HFF-Myc (cell line): ENCODE results near the gene RAB31.
"Not testable (repeated sequence)": the region's sequence is repeated elsewhere in the genome, so short reads cannot be mapped to it uniquely, and the experiment has no call there.

Experiments
- DNase-seq: peaks from one replicate; pipeline ENCODE4 v3.0.0-alpha.2; 2011; ENCODE audit warnings: low read depth; ENCODE audit errors: extremely low read depth
- H3K4me3 ChIP-seq: replicated peaks from 2 replicates; pipeline ENCODE4 v1.5.1; 2011; ENCODE audit warnings: low read depth, mild to moderate bottlenecking, control low read depth, low read length
- TF ChIP-seq, protein P1 (sequence below): IDR thresholded peaks from 2 replicates; pipeline ENCODE4 v1.5.1; 2012; ENCODE audit warnings: mild to moderate bottlenecking, low read depth, low read length, control low read depth; ENCODE audit errors: missing control alignments

Gene RAB31

DNA sequence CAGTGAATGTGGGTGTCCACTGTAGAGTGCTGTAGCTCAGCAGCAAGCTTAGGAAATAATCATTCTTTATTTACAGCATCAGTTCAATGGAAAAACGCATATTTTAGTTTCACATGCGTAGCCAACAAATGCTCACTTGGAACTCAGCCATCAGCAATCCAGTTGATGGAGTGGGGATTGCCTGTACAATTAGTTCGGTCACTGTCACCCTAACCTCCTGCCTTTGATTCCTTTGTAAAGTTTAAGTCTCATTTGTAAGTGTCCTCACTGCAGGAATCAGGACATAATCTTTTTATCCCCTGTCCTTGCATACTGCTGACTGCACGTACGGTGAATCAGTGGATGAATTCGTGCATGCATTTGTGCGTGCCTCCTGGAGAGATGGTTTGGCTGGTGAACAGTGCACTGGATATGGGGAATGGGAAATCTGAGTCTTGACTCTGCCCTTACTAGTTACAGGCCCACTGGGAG lies 55.9 kb downstream of the RAB31 start:
- TF ChIP-seq, protein P1, sequence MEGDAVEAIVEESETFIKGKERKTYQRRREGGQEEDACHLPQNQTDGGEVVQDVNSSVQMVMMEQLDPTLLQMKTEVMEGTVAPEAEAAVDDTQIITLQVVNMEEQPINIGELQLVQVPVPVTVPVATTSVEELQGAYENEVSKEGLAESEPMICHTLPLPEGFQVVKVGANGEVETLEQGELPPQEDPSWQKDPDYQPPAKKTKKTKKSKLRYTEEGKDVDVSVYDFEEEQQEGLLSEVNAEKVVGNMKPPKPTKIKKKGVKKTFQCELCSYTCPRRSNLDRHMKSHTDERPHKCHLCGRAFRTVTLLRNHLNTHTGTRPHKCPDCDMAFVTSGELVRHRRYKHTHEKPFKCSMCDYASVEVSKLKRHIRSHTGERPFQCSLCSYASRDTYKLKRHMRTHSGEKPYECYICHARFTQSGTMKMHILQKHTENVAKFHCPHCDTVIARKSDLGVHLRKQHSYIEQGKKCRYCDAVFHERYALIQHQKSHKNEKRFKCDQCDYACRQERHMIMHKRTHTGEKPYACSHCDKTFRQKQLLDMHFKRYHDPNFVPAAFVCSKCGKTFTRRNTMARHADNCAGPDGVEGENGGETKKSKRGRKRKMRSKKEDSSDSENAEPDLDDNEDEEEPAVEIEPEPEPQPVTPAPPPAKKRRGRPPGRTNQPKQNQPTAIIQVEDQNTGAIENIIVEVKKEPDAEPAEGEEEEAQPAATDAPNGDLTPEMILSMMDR = no peak
- H3K4me3 ChIP-seq = no peak overlapping the region
- no peak for DNase-seq

DNA sequence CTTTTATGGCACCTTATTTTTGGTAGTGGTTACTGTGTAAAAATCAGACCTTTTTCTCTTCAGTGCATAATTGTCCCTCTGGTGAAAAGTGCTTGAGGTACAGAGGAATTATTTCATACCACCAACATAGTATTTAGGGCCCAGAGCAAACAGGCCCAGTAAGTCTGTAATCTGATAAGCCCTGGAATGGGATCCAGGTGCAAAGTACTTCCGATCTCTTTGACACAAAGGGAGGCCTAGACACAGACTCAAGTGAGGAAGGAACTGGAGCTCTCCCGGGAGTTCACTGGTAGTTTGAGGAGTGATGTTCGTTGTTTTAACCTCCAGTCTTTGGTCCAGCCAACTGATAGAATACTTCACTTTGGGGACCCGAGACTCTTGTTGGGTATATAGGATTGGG lies 57.4 kb downstream of the RAB31 start:
- no peak for DNase-seq
- no peak overlapping the region for H3K4me3 ChIP-seq
- TF ChIP-seq, protein P1 = no peak

DNA sequence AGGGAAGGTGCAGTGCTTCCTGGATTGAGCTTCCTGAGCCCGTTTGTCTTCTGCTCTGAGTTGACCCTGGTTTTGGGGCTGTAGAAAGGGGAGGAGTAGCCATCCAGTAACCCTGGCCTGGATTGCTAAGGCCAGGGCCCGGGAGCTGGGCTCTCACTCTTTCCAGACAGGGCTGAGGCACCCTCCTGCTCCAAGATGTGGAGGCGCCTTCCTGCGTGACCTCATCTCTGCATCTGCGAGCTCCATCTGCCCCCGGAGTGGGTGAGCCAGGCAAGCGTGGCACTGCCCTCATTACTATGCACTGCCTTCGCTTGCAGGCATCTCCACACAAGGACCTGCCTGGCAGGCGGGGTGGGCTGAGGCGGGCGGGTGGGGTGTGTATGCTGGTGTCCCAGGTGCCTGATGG lies 58.0 kb downstream of the RAB31 start:
- DNase-seq = no peak
- H3K4me3 ChIP-seq = no peak overlapping the region
- TF ChIP-seq, protein P1 = no peak

DNA sequence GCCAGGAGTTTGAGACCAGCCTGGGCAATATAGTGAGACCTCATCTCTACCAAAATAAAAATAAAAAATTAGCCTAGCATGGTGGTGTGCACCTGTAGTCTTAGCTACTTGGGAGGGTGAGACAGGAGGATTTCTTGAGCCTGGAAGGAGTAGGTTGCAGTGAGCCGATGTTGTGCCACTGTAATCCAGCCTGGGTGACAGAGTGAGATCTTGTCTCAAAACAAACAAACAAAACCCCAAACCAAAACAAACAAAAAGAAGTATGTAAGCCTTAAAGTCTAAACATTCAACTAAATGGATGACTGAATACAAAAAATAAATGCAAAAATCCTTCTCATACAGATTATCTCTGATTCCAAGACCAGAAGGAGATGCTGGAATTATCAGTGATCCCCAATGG lies 58.6 kb downstream of the RAB31 start:
- TF ChIP-seq, protein P1 = no peak
- no peak overlapping the region for H3K4me3 ChIP-seq
- DNase-seq = no peak

DNA sequence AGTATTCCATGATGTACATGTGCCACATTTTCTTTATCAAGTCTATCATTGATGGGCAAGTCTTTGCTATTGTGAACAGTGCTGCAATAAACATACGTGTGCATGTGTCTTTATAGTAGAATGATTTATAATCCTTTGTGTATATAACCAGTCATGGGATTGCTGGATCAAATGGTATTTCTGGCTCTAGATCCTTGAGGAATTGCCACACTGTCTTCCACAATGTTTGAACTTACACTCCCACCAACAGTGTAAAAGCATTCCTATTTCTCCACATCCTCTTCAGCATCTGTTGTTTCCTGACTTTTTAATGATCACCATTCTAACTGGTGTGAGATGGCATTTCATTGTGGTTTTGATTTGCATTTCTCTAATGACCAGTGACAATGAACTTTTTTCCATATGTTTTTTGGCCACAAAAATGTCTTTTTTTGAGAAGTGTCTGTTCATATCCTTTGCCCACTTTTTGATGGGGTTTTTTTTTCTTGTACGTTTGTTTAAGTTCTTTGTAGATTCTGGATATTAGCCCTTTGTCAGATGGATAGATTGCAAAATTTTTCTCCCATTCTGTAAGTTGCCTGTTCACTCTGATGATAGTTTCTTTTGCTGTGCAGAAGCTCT lies 60.1 kb downstream of the RAB31 start:
- not testable (repeated sequence) for DNase-seq

DNA sequence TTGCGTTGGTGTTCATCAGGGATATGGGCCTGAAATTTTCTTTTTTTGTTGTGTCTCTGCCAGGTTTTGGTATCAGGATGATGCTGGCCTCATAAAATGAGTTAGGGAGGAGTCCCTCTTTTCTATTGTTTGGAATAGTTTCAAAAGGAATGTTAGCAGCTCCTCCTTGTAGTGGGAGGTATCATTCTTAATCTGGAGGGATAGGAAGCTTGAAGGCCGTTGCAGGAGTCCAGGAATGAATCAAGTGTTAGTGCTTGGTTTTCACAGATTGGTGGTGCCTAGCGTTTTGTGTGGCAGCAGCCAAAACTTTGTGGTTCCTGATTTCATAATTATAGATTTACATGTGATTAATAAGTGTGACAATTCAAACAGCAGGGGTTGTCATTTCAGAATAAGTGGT lies 62.0 kb downstream of the RAB31 start:
- DNase-seq = not testable (repeated sequence)

More for the DNA sequence above, 60.1 kb downstream of the RAB31 start:
- H3K4me3 ChIP-seq = not testable (repeated sequence)

DNA sequence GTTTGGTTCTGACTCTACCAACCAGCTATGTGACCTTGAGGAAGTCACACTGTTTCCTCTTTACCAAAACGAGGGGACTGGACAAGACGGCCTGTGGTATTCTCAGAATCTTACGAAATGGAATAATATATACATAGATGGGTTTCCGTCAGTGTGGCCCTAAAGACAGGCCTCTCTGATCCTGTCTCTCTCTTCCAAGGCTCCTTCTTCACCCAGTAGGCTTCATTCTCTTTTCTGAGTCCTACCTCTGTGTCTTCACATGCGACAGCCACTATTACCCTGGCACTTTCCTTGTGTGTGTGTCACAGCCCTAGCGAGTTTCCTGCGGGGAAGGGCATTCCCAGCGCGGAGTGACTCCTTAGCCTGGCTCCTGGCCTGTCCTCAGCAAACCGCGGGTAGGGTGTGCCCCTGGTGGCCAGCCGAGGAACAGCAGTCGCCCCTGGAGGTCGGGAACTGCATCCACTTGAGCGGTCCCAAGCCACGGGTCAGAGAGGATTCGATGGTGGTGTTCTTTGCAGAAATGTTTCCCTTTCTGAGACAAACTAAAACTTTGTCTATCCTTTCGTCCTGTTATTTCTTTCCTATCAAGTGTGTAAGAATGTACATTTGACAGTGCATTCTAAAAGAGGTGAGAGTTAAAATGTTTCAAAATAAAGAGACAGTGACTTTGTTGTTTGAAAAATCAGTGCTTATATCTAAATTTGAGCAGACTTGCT lies 63.3 kb downstream of the RAB31 start:
- peak; percentile 21 for DNase-seq
- TF ChIP-seq, protein P1 = peak; percentile 95
- no peak overlapping the region for H3K4me3 ChIP-seq

More for the DNA sequence above, 62.0 kb downstream of the RAB31 start:
- H3K4me3 ChIP-seq = not testable (repeated sequence)
